OCI-LY3 (cell line): ENCODE measurements around the gene TANGO6.
A peak's percentile ranks its signal among the peaks of the same experiment; 100 is the strongest.
"Not testable (repeated sequence)": the region's sequence is repeated elsewhere in the genome, so short reads cannot be mapped to it uniquely, and the experiment has no call there.

Source experiments
- H2AFZ ChIP-seq: fragments of 200-600, 300-600 bp; shearing (Covaris generic); 2 replicates; pipeline ENCODE4 v1.6.0; 2014; ENCODE audit warnings: antibody characterized with exemption, low read depth, low read length
- H3K27ac ChIP-seq: fragments of 200-600, 300-600 bp; sonication (generic); 2 replicates; pipeline ENCODE4 v1.5.1; 2014; ENCODE audit warnings: mild to moderate bottlenecking, low read length, moderate library complexity, mixed read lengths
- H3K27me3 ChIP-seq: fragments of 200-600, 300-600 bp; sonication (generic); 2 replicates; pipeline ENCODE4 v1.6.1; 2014; ENCODE audit warnings: low read depth, low read length, mixed read lengths
- H3K36me3 ChIP-seq: fragments of 200-600, 300-600 bp; sonication (generic); replicated peaks from 2 replicates; pipeline ENCODE3; 2014; ENCODE audit warnings: low read depth, low read length, mixed read lengths
- H3K4me1 ChIP-seq: fragments of 300-600, 200-600 bp; sonication (generic); 2 replicates; pipeline ENCODE4 v1.6.1; 2014; ENCODE audit warnings: low read length, mixed read lengths
- H3K4me2 ChIP-seq: fragments of 200-600, 300-600 bp; sonication (generic); 2 replicates; pipeline ENCODE4 v1.6.1; 2014; ENCODE audit warnings: low read length, mixed read lengths
- H3K4me3 ChIP-seq: fragments of 300-600, 200-600 bp; sonication (generic); 2 replicates; pipeline ENCODE4 v1.5.1; 2014; ENCODE audit warnings: antibody characterized with exemption, mild to moderate bottlenecking, low read length, moderate library complexity
- H3K79me2 ChIP-seq: fragments of 300-600, 200-600 bp; shearing (Covaris generic); 2 replicates; pipeline ENCODE4 v1.6.1; 2014; ENCODE audit warnings: mild to moderate bottlenecking, low read length, mixed read lengths
- H3K9ac ChIP-seq: fragments of 300-600, 200-600 bp; shearing (Covaris generic); 2 replicates; pipeline ENCODE4 v1.6.0; 2014; ENCODE audit warnings: mild to moderate bottlenecking, low read length, moderate library complexity
- H3K9me3 ChIP-seq: fragments of 200-600, 300-600 bp; shearing (Covaris generic); 2 replicates; pipeline ENCODE4 v1.6.1; 2014; ENCODE audit warnings: low read length, mixed read lengths; ENCODE audit not compliant: insufficient read depth
- H4K20me1 ChIP-seq: fragments of 200-600, 300-600 bp; sonication (generic); 2 replicates; pipeline ENCODE4 v1.6.1; 2016; ENCODE audit warnings: low read length, mixed read lengths; ENCODE audit not compliant: insufficient read depth
- EZH2phosphoT487 ChIP-seq: fragments of 200-600 bp; shearing (Covaris generic); IDR thresholded peaks from 2 replicates; pipeline ENCODE4 v1.6.1; 2018; ENCODE audit warnings: antibody characterized with exemption, mixed run types, low read depth
- TF ChIP-seq, protein P1 (sequence below): fragments of 200-600, 300-600 bp; sonication (generic); IDR thresholded peaks from 2 replicates; pipeline ENCODE4 v1.5.1; 2014; ENCODE audit warnings: antibody characterized with exemption, low read length, low read depth

The TANGO6 gene

DNA sequence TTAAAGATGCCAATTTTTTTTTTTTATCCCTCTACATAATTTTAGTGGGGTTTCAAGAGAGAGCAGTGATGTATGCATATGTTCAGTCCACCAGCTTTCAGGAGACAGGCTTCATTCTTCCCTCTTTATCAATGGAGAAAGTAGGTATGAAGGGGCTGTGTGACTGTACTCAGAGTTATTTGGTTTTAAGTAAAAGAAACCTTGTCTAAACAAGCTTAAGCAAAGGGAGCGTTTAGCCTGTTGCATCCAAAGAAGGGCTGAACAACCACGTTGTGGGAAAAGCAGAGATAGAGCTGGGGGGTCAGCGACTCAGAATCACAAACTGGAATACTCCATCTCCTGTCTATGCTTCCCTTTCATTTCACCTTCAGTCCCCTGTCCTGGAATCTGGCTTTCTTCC is 211.7 kb downstream of the TANGO6 start:
- H3K36me3 ChIP-seq = no peaks in the 10 kb centered on the region
- no peak for TF ChIP-seq EZH2phosphoT487
- TF ChIP-seq, protein P1, sequence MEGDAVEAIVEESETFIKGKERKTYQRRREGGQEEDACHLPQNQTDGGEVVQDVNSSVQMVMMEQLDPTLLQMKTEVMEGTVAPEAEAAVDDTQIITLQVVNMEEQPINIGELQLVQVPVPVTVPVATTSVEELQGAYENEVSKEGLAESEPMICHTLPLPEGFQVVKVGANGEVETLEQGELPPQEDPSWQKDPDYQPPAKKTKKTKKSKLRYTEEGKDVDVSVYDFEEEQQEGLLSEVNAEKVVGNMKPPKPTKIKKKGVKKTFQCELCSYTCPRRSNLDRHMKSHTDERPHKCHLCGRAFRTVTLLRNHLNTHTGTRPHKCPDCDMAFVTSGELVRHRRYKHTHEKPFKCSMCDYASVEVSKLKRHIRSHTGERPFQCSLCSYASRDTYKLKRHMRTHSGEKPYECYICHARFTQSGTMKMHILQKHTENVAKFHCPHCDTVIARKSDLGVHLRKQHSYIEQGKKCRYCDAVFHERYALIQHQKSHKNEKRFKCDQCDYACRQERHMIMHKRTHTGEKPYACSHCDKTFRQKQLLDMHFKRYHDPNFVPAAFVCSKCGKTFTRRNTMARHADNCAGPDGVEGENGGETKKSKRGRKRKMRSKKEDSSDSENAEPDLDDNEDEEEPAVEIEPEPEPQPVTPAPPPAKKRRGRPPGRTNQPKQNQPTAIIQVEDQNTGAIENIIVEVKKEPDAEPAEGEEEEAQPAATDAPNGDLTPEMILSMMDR = no peak
- H3K4me2 ChIP-seq = no peak overlapping the region
- H3K4me1 ChIP-seq = peaks cover 11% of the 10 kb centered on the region
- no peak overlapping the region for H3K9ac ChIP-seq
- no peak overlapping the region for H3K4me3 ChIP-seq
- no peaks in the 10 kb centered on the region for H4K20me1 ChIP-seq
- no peaks in the 10 kb centered on the region for H3K9me3 ChIP-seq
- H3K27ac ChIP-seq = no peak overlapping the region
- H2AFZ ChIP-seq = no peak overlapping the region
- H3K27me3 ChIP-seq = no peaks in the 10 kb centered on the region
- H3K79me2 ChIP-seq = no peaks in the 10 kb centered on the region

DNA sequence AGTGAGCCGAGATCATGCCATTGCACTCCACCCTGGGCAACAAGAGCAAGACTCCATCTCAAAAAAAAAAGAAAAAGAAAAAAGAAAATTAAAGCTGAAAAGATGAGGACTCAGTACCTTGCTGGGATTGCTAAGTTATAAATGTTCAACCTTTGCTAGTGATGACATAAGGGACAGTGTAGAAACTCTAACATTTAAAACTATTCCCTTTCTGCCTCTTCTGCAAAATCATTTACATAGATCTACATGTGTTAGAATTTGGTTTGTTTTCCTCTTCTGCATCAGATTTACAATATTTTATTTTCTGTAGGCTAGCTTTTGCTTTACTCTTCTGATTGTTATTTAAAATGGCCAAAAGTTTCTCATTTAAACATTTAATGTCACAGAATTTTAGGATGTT is 212.6 kb downstream of the TANGO6 start:
- Histone ChIP-seq H2AFZ (no peak overlapping the region), H3K36me3 (no peaks in the 10 kb centered on the region), H3K4me3 (no peak overlapping the region), H3K4me1 (peaks cover 11% of the 10 kb centered on the region), H3K27ac (no peak overlapping the region), H3K27me3 (no peaks in the 10 kb centered on the region), H3K4me2 (no peak overlapping the region), H4K20me1 (no peaks in the 10 kb centered on the region), H3K9ac (no peak overlapping the region), H3K9me3 (no peaks in the 10 kb centered on the region), H3K79me2 (no peaks in the 10 kb centered on the region)
- TF ChIP-seq, protein P1 = no peak
- no peak for TF ChIP-seq EZH2phosphoT487

DNA sequence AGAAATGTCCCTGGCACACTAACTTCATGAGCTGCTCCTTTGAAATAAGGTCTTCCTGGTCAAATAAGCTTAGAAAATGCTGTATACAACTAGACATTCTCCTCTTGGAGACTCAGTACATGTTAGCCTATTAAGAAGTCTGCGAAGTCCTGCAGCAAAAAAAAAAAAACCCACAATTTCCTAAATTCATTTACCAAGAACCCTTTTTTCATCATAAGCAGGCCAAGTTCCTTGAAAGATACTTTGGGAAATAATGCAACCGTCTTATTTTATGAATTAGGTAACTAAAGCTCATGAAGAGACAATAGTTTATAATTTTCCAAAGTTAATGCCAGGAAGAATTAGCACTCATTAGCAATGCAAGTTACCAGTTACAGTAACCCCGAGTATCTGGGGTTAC is 213.1 kb downstream of the TANGO6 start:
- Histone ChIP-seq H3K27me3 (no peaks in the 10 kb centered on the region), H3K4me1 (peaks cover 11% of the 10 kb centered on the region), H3K36me3 (no peaks in the 10 kb centered on the region), H3K27ac (no peak overlapping the region), H3K9ac (no peak overlapping the region), H3K9me3 (no peaks in the 10 kb centered on the region), H3K79me2 (no peaks in the 10 kb centered on the region), H2AFZ (no peak overlapping the region), H3K4me3 (no peak overlapping the region), H3K4me2 (no peak overlapping the region), H4K20me1 (no peaks in the 10 kb centered on the region)
- no peak for TF ChIP-seq EZH2phosphoT487
- TF ChIP-seq, protein P1 = no peak

DNA sequence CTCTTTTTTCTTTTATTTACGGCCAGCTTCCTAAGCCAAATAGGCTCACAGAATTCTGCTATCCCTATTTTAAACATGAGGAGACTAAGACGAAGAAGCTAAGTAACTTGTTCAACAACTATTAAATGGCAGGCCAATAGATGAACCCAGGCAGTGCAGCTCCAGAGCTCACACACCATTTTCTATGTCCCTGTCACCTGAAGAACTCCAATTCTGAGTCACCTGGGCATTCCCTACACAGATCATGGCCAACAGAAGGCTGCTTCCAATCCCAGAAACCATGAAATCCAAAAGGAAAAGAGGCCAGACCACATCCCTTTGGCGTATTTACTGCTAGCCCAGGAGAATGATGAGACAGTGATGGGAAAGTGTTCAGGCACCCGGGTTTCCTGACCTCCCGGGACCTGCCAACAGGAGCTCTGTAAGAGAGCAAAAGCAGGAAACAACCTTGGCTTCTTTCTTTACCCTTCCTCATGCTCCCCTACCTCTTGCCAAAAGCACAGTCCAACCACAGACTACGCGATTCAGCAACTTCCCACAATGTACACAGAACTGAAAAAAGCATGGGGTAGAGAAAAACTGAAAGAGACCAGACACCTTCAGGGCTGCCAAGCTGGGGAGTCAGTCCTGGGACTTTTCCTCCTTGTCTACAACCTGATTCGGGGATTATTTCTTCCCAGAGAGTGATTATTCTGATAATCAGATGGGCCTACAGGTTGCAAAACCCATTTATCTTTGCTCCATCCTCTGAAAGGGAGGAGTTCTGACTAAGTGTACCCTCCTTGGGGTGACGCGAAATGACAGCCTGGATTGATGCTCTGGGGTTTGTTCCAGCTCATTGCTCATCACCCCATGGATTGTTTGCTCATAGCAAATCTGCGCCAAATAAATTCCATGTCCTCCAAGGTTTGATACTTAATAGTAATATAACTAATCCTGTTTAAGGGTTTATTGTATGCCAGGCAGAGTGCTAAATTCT is 214.4 kb downstream of the TANGO6 start:
- H3K27ac ChIP-seq = peak overlapping the region; percentile 11; the same call in 1 of the 2 replicates
- no peaks in the 10 kb centered on the region for H3K79me2 ChIP-seq
- no peak overlapping the region for H3K9ac ChIP-seq
- no peaks in the 10 kb centered on the region for H3K9me3 ChIP-seq
- H4K20me1 ChIP-seq = no peaks in the 10 kb centered on the region
- TF ChIP-seq, protein P1 = no peak
- TF ChIP-seq EZH2phosphoT487 = no peak
- no peak overlapping the region for H2AFZ ChIP-seq
- H3K27me3 ChIP-seq = no peaks in the 10 kb centered on the region
- H3K4me2 ChIP-seq = peak overlapping the region; percentile 14; the same call in 1 of the 2 replicates
- peaks cover 11% of the 10 kb centered on the region for H3K4me1 ChIP-seq
- no peaks in the 10 kb centered on the region for H3K36me3 ChIP-seq
- no peak overlapping the region for H3K4me3 ChIP-seq

DNA sequence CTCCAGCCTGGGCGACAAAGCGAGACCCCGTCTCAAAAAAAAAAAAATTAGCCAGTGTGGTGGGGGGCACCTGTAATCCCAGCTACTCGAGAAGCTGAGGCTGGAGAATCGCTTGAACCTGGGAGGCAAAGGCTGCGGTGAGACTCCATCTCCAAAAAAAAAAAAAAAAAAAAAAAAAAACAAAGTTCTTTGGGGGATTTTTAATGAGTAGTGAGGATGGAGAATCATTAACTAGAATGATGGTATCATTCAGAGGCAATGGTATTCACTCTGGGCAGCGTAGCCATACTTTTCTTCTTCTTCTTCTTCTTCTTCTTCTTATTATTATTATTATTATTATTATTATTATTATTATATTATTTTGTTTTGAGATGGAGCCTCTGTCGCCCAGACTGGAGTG is 220.2 kb downstream of the TANGO6 start:
- not testable (repeated sequence) for H3K4me1 ChIP-seq, H3K79me2 ChIP-seq, H3K4me2 ChIP-seq, H3K27ac ChIP-seq, H3K9ac ChIP-seq, H4K20me1 ChIP-seq, H2AFZ ChIP-seq, H3K36me3 ChIP-seq, H3K27me3 ChIP-seq, H3K9me3 ChIP-seq, H3K4me3 ChIP-seq
